Suprapubic skin (tissue), 3 donors: ENCODE measurements around the gene ATPAF2.

ENCODE experiments used
- CTCF ChIP-seq, 2 donors: fragments of 200-600 bp in 1 of 2; fragments of 450-650 bp in 1 of 2; sonication (generic) in 1 of 2; IDR thresholded peaks; one replicate each; pipeline ENCODE4 v1.5.1; 2016 to 2019; ENCODE audit warnings: antibody characterized with exemption in 2 of 2, mild to moderate bottlenecking in 1 of 2, moderate library complexity in 1 of 2
- EP300 ChIP-seq: sonication (generic); formaldehyde crosslinking; IDR thresholded peaks from one replicate; pipeline ENCODE4 v1.6.1; 2017; ENCODE audit warnings: antibody characterized with exemption
- POLR2A ChIP-seq, 2 donors: fragments of 450-650 bp; IDR thresholded peaks; one replicate each; pipeline ENCODE4 v1.6.1; 2017; ENCODE audit warnings: antibody characterized with exemption in 2 of 2, mild to moderate bottlenecking in 2 of 2, moderate library complexity in 2 of 2

GRCh38 chr17:17990282-17990681 is 48.7 kb downstream of the ATPAF2 start:
- no peak for TF ChIP-seq EP300
- no peak for TF ChIP-seq CTCF (IDR thresholded peaks at IDR 0.05)
- no peak for TF ChIP-seq POLR2A (IDR thresholded peaks at IDR 0.05)
